ENCODE data around the gene ERN1. TPM values are rescaled to one million over a fixed set of nuclear protein-coding genes. Genes with fewer than 3 reads are reported as not detected.
"Not testable (repeated sequence)": the region's sequence is repeated elsewhere in the genome, so short reads cannot be mapped to it uniquely, and the experiment has no call there.

Gene ERN1
- 100 to 1,000 TPM; 131 TPM for total RNA-seq

- Mint-ChIP-seq H3K36me3 (peaks cover 9% of the 10 kb centered on the region), H3K4me3 (peak within 1 kb of the TSS; percentile 91), H3K4me1 (ENCODE audit: low read depth in 2 of 2) (peaks cover 43 to 46% of the 10 kb centered on the region in 2 donors), H3K9me3 (no peaks in the 10 kb centered on the region), H3K27ac (peak within 1 kb of the TSS; percentile 92 to 94), H3K27me3 (no peaks in the 10 kb centered on the region)
- ATAC-seq (peak; percentile 94 to 97), DNase-seq (ENCODE audit: low spot score) (peak; percentile 96)
Measured at GRCh38 chr17:64129765-64130558, at the start of gene ERN1. Gene ERN1, minus strand, starts transcription at chr17:64130144. Its CDS starts 115 bp downstream, at chr17:64130029.

GRCh38 chr17:64179024-64179423, 49.1 kb upstream of the ERN1 start:
- H3K27ac Mint-ChIP-seq; H3K36me3 Mint-ChIP-seq; H3K27me3 Mint-ChIP-seq; DNase-seq (ENCODE audit: low spot score); ATAC-seq; H3K4me1 Mint-ChIP-seq (ENCODE audit: low read depth in 2 of 2); H3K9me3 Mint-ChIP-seq; H3K4me3 Mint-ChIP-seq: not testable (repeated sequence)

GRCh38 chr17:64178011-64178825, 48.3 kb upstream of the ERN1 start:
- DNase-seq (ENCODE audit: low spot score) (no peak), ATAC-seq (no peak)
- Mint-ChIP-seq H3K4me3 (no peak overlapping the region), H3K9me3 (no peaks in the 10 kb centered on the region), H3K36me3 (no peaks in the 10 kb centered on the region), H3K4me1 (ENCODE audit: low read depth in 2 of 2) (no peaks in the 10 kb centered on the region), H3K27me3 (no peaks in the 10 kb centered on the region), H3K27ac (no peak overlapping the region)

GRCh38 chr17:64177311-64178010, 47.5 kb upstream of the ERN1 start:
- H3K27ac Mint-ChIP-seq: no peak overlapping the region
- H3K9me3 Mint-ChIP-seq: no peaks in the 10 kb centered on the region
- no peaks in the 10 kb centered on the region for H3K4me1 Mint-ChIP-seq (ENCODE audit: low read depth in 2 of 2)
- DNase-seq (ENCODE audit: low spot score) (no peak), ATAC-seq (no peak)
- no peak overlapping the region for H3K4me3 Mint-ChIP-seq
- no peaks in the 10 kb centered on the region for H3K27me3 Mint-ChIP-seq
- H3K36me3 Mint-ChIP-seq: no peaks in the 10 kb centered on the region

- ATAC-seq: no peak
- Mint-ChIP-seq H3K4me1 (ENCODE audit: low read depth in 2 of 2) (no peaks in the 10 kb centered on the region), H3K36me3 (no peaks in the 10 kb centered on the region), H3K9me3 (no peaks in the 10 kb centered on the region), H3K27ac (no peak overlapping the region), H3K4me3 (no peak overlapping the region), H3K27me3 (no peaks in the 10 kb centered on the region)
- DNase-seq (ENCODE audit: low spot score): no peak
Measured at GRCh38 chr17:64176556-64176955, 46.6 kb upstream of the ERN1 start.

- Mint-ChIP-seq H3K4me3 (no peak overlapping the region), H3K4me1 (ENCODE audit: low read depth in 2 of 2) (no peaks in the 10 kb centered on the region), H3K27ac (no peak overlapping the region), H3K27me3 (no peaks in the 10 kb centered on the region), H3K9me3 (no peaks in the 10 kb centered on the region), H3K36me3 (peaks cover 6% of the 10 kb centered on the region)
- DNase-seq (ENCODE audit: low spot score): no peak
- no peak for ATAC-seq
Measured at GRCh38 chr17:64174686-64175456, 44.9 kb upstream of the ERN1 start.

GRCh38 chr17:64173646-64174045, 43.7 kb upstream of the ERN1 start:
- no peak overlapping the region for H3K27ac Mint-ChIP-seq
- ATAC-seq: no peak
- no peaks in the 10 kb centered on the region for H3K9me3 Mint-ChIP-seq
- no peak for DNase-seq (ENCODE audit: low spot score)
- H3K4me3 Mint-ChIP-seq: no peak overlapping the region
- H3K27me3 Mint-ChIP-seq: no peaks in the 10 kb centered on the region
- H3K4me1 Mint-ChIP-seq (ENCODE audit: low read depth in 2 of 2): no peaks in the 10 kb centered on the region
- H3K36me3 Mint-ChIP-seq: peaks cover 6% of the 10 kb centered on the region

GRCh38 chr17:64172510-64172909, 42.6 kb upstream of the ERN1 start:
- H3K27me3 Mint-ChIP-seq: no peaks in the 10 kb centered on the region
- no peak overlapping the region for H3K27ac Mint-ChIP-seq
- peaks cover 6% of the 10 kb centered on the region for H3K36me3 Mint-ChIP-seq
- no peaks in the 10 kb centered on the region for H3K4me1 Mint-ChIP-seq (ENCODE audit: low read depth in 2 of 2)
- no peaks in the 10 kb centered on the region for H3K9me3 Mint-ChIP-seq
- ATAC-seq: no peak
- no peak overlapping the region for H3K4me3 Mint-ChIP-seq
- DNase-seq (ENCODE audit: low spot score): no peak

- Mint-ChIP-seq H3K36me3 (peaks cover 6% of the 10 kb centered on the region), H3K9me3 (no peaks in the 10 kb centered on the region), H3K27ac (no peak overlapping the region), H3K27me3 (no peaks in the 10 kb centered on the region), H3K4me3 (no peak overlapping the region), H3K4me1 (ENCODE audit: low read depth in 2 of 2) (no peaks in the 10 kb centered on the region)
- ATAC-seq: no peak
- no peak for DNase-seq (ENCODE audit: low spot score)
Measured at GRCh38 chr17:64171041-64171440, 41.1 kb upstream of the ERN1 start.

- no peaks in the 10 kb centered on the region for H3K4me1 Mint-ChIP-seq (ENCODE audit: low read depth in 2 of 2)
- H3K27me3 Mint-ChIP-seq: no peaks in the 10 kb centered on the region
- H3K9me3 Mint-ChIP-seq: no peaks in the 10 kb centered on the region
- ATAC-seq (no peak), DNase-seq (ENCODE audit: low spot score) (no peak)
- peaks cover 6% of the 10 kb centered on the region for H3K36me3 Mint-ChIP-seq
- no peak overlapping the region for H3K27ac Mint-ChIP-seq
- H3K4me3 Mint-ChIP-seq: no peak overlapping the region
Measured at GRCh38 chr17:64170286-64170685, 40.3 kb upstream of the ERN1 start.

GRCh38 chr17:64167666-64168065, 37.7 kb upstream of the ERN1 start:
- H3K4me3 Mint-ChIP-seq; H3K36me3 Mint-ChIP-seq; H3K27ac Mint-ChIP-seq; H3K9me3 Mint-ChIP-seq; ATAC-seq; DNase-seq (ENCODE audit: low spot score); H3K4me1 Mint-ChIP-seq (ENCODE audit: low read depth in 2 of 2); H3K27me3 Mint-ChIP-seq: not testable (repeated sequence)

GRCh38 chr17:64166876-64167275, 36.9 kb upstream of the ERN1 start:
- H3K36me3 Mint-ChIP-seq: peaks cover 6% of the 10 kb centered on the region
- no peaks in the 10 kb centered on the region for H3K27me3 Mint-ChIP-seq
- DNase-seq (ENCODE audit: low spot score) (no peak), ATAC-seq (no peak)
- H3K4me1 Mint-ChIP-seq (ENCODE audit: low read depth in 2 of 2): no peaks in the 10 kb centered on the region
- H3K4me3 Mint-ChIP-seq: no peak overlapping the region
- H3K9me3 Mint-ChIP-seq: no peaks in the 10 kb centered on the region
- H3K27ac Mint-ChIP-seq: no peak overlapping the region

GRCh38 chr17:64165347-64165746, 35.4 kb upstream of the ERN1 start:
- no peak for ATAC-seq
- H3K36me3 Mint-ChIP-seq: no peaks in the 10 kb centered on the region

More at GRCh38 chr17:64165347-64165746, 35.4 kb upstream of the ERN1 start:
- no peak overlapping the region for H3K4me3 Mint-ChIP-seq
- H3K27ac Mint-ChIP-seq: no peak overlapping the region
- H3K27me3 Mint-ChIP-seq: no peaks in the 10 kb centered on the region
- no peak for DNase-seq (ENCODE audit: low spot score)
- H3K4me1 Mint-ChIP-seq (ENCODE audit: low read depth in 2 of 2): no peaks in the 10 kb centered on the region
- H3K9me3 Mint-ChIP-seq: no peaks in the 10 kb centered on the region
